Measurements from ENCODE around the gene KCNMB4.

KCNMB4 gene

GRCh38 chr12:70353780-70354660, 12.1 kb upstream of the KCNMB4 start:
- TF ChIP-seq, protein P1, sequence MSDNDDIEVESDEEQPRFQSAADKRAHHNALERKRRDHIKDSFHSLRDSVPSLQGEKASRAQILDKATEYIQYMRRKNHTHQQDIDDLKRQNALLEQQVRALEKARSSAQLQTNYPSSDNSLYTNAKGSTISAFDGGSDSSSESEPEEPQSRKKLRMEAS (IDR thresholded peaks at IDR 0.05) = no peak
- TF ChIP-seq REST (IDR thresholded peaks at IDR 0.05; ENCODE audit: low read depth) = no peak
- no peak for TF ChIP-seq NFIC (IDR thresholded peaks at IDR 0.05)
- no peak for TF ChIP-seq YY1 (IDR thresholded peaks at IDR 0.05; ENCODE audit: low read depth)
- no peak for TF ChIP-seq TEAD4 (IDR thresholded peaks at IDR 0.05)
- no peak for TF ChIP-seq ZBTB7A (IDR thresholded peaks at IDR 0.05; ENCODE audit: low read depth)
- TF ChIP-seq TAF1 (IDR thresholded peaks at IDR 0.05; ENCODE audit: low read depth) = no peak
- no peak for TF ChIP-seq EGR1 (IDR thresholded peaks at IDR 0.05)
- no peak for TF ChIP-seq FOXM1 (IDR thresholded peaks at IDR 0.05; ENCODE audit: borderline replicate concordance, low read depth)
- no peak for TF ChIP-seq CREB1 (IDR thresholded peaks at IDR 0.05; ENCODE audit: low read depth)
- no peak for TF ChIP-seq TCF12 (IDR thresholded peaks at IDR 0.05; ENCODE audit: low read depth)
- TF ChIP-seq CEBPB (IDR thresholded peaks at IDR 0.05) = no peak
- TF ChIP-seq RAD21 (IDR thresholded peaks at IDR 0.05; ENCODE audit: low read depth) = no peak
- TF ChIP-seq, protein P2, sequence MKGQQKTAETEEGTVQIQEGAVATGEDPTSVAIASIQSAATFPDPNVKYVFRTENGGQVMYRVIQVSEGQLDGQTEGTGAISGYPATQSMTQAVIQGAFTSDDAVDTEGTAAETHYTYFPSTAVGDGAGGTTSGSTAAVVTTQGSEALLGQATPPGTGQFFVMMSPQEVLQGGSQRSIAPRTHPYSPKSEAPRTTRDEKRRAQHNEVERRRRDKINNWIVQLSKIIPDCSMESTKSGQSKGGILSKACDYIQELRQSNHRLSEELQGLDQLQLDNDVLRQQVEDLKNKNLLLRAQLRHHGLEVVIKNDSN (IDR thresholded peaks at IDR 0.05) = no peak
- TF ChIP-seq EP300 (IDR thresholded peaks at IDR 0.05; ENCODE audit: borderline replicate concordance) = no peak

DNA sequence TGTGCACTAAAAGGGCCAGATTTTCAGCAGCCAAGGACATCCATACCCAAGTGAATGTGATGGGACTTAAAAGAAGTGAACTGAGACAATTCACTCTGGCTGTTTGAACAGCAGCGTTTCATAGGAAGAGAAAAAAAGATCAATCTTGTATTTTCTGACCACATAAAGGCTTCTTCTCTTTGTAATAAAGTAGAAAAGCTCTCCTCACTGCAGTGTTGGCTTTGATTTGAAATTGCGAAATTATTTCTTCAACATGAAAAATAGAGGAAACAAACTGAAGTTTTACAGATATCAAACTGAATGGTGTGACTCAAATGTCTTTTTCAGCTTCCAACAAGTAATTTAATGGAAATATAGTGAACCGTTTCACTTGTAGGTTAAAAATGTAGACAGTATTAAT, 11.3 kb upstream of the KCNMB4 start:
- TF ChIP-seq EGR1 (IDR thresholded peaks at IDR 0.05) = no peak
- TF ChIP-seq, protein P1 (IDR thresholded peaks at IDR 0.05) = no peak
- TF ChIP-seq REST (IDR thresholded peaks at IDR 0.05; ENCODE audit: low read depth) = no peak
- TF ChIP-seq NFIC (IDR thresholded peaks at IDR 0.05) = no peak
- TF ChIP-seq TCF12 (IDR thresholded peaks at IDR 0.05; ENCODE audit: low read depth) = no peak
- no peak for TF ChIP-seq TEAD4 (IDR thresholded peaks at IDR 0.05)
- TF ChIP-seq TAF1 (IDR thresholded peaks at IDR 0.05; ENCODE audit: low read depth) = no peak
- no peak for TF ChIP-seq EP300 (IDR thresholded peaks at IDR 0.05; ENCODE audit: borderline replicate concordance)
- TF ChIP-seq, protein P2 (IDR thresholded peaks at IDR 0.05) = no peak
- no peak for TF ChIP-seq YY1 (IDR thresholded peaks at IDR 0.05; ENCODE audit: low read depth)

GRCh38 chr12:70355972-70356371, 10.1 kb upstream of the KCNMB4 start:
- TF ChIP-seq RAD21 (IDR thresholded peaks at IDR 0.05; ENCODE audit: low read depth) (no peak), CREB1 (IDR thresholded peaks at IDR 0.05; ENCODE audit: low read depth) (no peak), ZBTB7A (IDR thresholded peaks at IDR 0.05; ENCODE audit: low read depth) (no peak), TCF12 (IDR thresholded peaks at IDR 0.05; ENCODE audit: low read depth) (no peak), FOXM1 (IDR thresholded peaks at IDR 0.05; ENCODE audit: borderline replicate concordance, low read depth) (no peak), NFIC (IDR thresholded peaks at IDR 0.05) (no peak), EP300 (IDR thresholded peaks at IDR 0.05; ENCODE audit: borderline replicate concordance) (no peak), CEBPB (IDR thresholded peaks at IDR 0.05) (no peak), REST (IDR thresholded peaks at IDR 0.05; ENCODE audit: low read depth) (no peak), YY1 (IDR thresholded peaks at IDR 0.05; ENCODE audit: low read depth) (no peak), EGR1 (IDR thresholded peaks at IDR 0.05) (no peak), TAF1 (IDR thresholded peaks at IDR 0.05; ENCODE audit: low read depth) (no peak), TEAD4 (IDR thresholded peaks at IDR 0.05) (no peak)
- TF ChIP-seq, protein P1 (IDR thresholded peaks at IDR 0.05) = no peak
- TF ChIP-seq, protein P2 (IDR thresholded peaks at IDR 0.05) = no peak

Data from Ishikawa (cell line).